CD1c-positive myeloid dendritic cell (primary cell): Measurements from ENCODE around the gene RTBDN.
A peak's percentile ranks its signal among the peaks of the same experiment; 100 is the strongest.

Experiments used
- DNase-seq: peaks from one replicate; pipeline ENCODE4 v3.0.0-alpha.2; 2016; ENCODE audit errors: extremely low spot score

RTBDN gene

DNA sequence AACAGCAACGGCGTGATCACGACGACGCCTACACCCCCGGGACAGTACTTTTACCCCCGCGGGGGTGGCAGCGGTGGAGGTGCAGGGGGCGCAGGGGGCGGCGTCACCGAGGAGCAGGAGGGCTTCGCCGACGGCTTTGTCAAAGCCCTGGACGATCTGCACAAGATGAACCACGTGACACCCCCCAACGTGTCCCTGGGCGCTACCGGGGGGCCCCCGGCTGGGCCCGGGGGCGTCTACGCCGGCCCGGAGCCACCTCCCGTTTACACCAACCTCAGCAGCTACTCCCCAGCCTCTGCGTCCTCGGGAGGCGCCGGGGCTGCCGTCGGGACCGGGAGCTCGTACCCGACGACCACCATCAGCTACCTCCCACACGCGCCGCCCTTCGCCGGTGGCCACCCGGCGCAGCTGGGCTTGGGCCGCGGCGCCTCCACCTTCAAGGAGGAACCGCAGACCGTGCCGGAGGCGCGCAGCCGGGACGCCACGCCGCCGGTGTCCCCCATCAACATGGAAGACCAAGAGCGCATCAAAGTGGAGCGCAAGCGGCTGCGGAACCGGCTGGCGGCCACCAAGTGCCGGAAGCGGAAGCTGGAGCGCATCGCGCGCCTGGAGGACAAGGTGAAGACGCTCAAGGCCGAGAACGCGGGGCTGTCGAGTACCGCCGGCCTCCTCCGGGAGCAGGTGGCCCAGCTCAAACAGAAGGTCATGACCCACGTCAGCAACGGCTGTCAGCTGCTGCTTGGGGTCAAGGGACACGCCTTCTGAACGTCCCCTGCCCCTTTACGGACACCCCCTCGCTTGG lies 42.1 kb downstream of the RTBDN start:
- DNase-seq: peak; percentile 83

DNA sequence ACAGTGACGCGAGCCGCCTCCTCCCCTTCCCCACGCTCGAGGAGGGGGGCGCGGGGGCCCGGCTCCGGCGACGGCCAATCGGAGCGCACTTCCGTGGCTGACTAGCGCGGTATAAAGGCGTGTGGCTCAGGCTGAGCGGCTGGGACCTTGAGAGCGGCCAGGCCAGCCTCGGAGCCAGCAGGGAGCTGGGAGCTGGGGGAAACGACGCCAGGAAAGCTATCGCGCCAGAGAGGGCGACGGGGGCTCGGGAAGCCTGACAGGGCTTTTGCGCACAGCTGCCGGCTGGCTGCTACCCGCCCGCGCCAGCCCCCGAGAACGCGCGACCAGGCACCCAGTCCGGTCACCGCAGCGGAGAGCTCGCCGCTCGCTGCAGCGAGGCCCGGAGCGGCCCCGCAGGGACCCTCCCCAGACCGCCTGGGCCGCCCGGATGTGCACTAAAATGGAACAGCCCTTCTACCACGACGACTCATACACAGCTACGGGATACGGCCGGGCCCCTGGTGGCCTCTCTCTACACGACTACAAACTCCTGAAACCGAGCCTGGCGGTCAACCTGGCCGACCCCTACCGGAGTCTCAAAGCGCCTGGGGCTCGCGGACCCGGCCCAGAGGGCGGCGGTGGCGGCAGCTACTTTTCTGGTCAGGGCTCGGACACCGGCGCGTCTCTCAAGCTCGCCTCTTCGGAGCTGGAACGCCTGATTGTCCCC lies 42.9 kb downstream of the RTBDN start, which contains the start of gene JUNB:
Gene JUNB (plus strand): TSS at position 142 of the 706 bp plus-strand sequence. CDS start 286 bp downstream, at position 428.
- DNase-seq: peak; percentile 99

DNA sequence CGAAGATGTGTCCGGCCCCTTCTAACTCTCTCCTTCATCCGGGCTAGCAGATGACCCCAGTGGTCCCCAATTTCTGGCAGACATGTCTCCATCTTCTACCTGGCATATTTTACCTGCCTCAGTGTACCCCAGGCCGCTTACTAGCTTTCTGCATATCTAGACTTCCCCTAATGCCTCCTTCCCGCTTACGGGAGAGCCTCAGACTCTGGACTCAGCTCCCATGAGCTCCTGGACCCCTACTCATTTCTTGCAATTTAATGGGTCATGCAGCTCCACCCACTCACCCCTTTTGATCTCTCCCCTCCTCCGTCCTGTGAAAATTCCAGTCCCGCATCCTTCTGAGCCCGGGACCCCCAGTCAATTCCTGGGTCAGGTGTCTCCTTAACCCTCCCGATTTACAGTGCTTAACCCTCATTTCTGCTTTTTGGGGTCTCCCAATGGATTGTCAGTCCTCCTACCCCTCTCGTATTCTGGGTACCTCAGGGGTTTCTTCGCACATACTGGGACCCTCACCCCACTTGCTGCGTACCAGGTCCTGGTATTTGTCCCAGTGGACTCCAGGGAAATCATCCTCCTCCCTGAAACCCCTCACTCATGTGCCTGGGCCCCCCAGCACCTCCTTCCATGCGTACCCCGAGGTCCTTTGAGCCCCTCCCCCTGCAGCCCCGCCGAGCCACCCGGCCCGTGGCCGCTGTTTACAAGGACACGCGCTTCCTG lies 43.6 kb downstream of the RTBDN start:
- DNase-seq: peak; percentile 44

DNA sequence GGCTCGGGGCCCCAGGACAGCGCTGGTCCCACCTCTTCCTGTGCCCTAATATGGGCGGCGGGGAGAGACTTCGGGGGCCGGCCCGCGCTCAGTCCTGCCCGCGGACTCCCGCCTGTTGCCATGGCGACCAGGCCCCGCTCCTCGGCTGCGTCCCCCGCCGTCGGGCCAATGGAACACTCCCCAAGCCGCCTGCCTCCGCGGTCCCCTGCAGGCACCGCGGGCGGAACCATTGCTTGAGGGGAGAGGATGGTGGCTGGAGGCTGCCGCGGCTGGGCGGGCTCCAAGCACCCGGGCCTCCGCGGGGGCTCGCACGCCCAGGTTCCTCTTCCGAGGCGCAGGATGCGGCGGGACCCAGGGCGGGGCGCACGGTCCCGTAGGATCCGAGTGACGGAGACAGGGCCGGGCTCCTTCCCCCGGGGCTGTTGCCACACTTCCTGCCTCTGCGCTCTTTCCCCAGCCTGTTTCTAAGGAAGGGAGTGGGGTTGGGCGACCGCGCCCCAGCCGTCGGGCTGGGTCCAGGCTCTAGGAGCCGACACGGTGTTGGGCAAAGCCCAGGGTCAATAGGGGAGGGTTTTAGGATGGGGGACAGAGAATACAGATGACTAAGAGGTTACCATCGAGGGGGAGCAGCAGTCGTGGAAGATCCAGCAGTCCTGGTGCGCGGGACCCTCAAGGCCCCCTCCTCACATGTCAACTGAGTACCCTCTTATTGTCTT lies 44.3 kb downstream of the RTBDN start:
- DNase-seq: peak; percentile 99

DNA sequence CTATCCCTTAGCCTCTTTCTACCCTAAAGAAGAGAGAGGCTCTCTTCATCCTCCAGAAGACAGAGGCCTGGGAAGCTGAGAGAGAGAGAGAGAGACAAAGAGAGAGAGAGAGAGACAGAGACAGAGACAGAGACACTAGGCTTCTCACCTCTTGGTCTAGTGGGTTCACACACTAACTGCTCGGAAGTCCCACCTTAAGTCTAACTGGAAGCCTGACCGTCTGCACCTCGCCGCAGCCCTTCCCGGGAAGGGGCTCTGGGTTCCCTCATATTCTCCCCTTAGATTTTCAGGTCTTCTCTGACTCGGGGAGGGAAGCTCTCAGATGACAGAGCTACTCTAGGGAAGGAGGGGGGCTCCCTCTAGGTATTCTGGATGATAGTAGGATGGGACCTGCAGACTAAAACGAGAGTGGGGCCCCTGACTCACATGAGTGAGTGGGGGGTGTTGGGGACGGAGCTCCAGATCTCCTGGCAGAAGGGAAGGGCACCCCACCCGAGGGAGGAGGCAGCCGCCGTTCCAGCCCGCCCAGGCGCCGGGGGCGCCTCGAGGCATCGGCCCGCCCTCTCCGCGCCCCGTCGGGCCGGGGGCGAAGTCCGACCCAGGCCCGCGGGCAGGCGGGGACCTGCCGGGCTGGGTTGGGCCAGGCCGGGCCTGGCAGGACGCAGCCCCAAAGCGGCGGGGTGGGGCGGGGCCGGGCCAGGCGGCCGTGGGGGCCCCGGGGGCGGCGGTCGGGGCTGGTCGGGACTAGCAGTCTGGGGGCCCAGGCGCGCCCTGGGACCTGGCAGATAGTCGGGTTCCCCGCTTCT lies 45.1 kb downstream of the RTBDN start:
- DNase-seq: no peak

DNA sequence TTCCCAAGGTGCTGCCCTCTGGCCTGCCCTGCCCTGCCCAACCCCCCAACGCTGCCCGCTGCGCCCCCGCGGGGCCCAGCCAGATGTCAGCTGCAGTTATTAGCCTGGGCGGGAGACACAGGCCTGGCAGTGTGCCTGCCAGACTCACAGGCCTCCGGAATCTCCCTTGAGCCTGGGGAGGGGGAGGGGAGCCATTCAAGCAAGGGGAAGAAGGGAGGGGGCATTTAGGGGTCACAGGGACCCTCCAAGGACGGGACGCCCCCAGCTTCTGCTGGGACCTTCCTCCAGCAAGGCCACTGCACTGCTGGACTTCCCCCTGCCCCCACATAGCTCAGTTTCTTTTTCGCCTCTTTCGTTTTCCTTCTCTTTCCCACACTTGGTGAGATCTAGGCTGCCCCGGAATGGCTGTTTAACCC lies 45.7 kb downstream of the RTBDN start:
- peak; percentile 84 for DNase-seq

DNA sequence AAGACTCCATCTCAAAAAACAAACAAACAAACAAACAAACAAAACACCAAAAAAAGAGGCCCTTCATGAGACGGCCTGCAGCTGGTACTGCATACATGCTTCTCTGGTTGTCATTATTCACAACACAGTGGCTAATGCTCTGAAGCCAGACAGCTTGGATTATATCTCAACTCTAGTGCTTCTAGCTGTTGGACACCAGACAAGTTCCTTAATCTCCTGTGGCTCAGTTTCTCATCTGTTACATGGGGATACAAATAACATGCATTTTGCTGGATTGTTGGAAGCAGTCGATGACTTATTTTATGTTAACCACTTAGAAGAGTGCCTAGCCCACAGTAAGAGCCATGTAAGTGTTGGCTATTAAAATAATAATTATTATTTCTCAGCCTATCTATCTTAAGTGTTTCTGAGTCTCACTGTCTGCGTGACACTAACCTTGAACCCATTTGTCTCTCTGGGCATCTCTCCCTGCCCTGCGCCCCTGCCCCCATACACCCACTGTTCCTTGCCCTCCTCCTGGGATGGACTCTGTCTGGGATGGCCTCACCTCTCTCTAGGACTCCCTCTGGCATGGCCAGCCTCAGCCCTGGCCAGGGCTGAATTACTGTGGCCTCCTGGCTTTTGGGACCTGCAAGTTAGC lies 46.2 kb downstream of the RTBDN start:
- DNase-seq: peak; percentile 21

DNA sequence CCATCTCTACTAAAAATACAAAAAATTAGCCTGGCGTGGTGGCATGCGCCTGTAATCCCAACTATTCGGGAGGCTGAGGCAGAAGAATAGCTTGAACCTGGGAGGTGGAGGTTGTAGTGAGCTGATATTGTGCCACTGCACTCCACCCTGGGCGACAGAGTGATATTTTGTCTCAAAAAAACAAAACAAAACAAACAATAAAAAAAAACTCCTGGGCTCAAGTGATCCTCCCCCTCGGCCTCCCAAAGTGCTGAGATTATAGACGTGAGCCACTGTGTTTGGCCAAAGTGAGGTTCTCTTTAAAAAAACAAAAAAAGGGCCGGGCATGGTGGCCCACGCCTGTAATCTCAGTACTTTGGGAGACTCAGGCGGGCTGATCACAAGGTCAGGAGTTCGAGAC lies 46.9 kb downstream of the RTBDN start:
- DNase-seq: no peak

DNA sequence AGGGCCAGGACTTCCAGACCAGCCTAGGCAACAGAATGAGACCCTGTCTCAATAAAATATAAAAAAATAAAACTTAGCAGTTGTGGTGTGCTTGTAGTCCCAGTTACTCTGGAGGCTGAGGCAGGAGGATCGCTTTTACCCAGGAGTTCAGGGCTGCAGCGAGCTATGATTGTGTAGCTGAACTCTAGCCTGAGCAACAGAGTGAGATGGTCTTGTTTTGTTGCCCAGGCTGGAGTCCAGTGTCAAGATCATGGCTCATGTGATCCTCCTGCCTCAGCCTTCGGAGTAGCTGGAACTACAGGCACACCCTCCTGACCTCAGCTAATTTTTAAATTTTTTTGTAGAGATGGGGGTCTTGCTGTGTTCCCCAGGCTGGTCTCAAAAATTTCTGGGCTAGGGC lies 47.4 kb downstream of the RTBDN start:
- DNase-seq: peak; percentile 33

DNA sequence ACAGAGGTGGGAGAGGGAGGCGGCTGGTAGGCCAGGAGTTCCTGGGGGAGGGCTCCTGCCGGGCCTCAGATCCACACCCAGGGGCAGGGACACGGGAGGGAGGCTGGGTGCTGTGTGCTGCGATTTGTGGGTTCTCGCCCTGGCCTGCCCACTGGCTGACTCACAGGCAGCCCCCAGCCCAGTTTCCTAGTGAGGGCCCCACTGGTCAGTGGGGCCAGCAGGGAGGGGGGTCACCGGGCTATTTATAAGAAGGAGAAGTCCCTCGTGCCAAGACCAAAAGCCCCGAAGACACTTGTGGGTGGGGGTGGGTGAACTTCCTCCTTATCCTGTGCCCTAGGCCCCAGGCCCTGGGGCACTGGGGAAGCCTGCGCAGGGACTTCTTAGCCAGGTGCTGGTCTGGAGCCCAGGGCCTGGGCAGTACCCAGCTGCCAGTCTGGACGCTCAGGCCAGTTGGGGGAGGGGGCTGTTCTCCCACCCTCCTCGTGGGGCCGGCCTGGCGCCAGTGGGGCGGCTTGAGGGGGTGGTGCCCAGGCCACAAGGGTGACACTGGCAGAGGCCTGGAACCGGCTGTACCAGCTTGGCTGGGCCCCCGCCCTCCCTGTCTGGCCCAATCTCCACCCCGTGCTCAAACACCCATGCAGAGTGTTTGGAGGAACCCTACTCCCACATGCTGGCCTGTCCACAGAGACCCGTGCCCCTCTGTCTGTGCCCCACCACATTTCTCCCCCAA lies 48.1 kb downstream of the RTBDN start:
- DNase-seq: peak; percentile 95

DNA sequence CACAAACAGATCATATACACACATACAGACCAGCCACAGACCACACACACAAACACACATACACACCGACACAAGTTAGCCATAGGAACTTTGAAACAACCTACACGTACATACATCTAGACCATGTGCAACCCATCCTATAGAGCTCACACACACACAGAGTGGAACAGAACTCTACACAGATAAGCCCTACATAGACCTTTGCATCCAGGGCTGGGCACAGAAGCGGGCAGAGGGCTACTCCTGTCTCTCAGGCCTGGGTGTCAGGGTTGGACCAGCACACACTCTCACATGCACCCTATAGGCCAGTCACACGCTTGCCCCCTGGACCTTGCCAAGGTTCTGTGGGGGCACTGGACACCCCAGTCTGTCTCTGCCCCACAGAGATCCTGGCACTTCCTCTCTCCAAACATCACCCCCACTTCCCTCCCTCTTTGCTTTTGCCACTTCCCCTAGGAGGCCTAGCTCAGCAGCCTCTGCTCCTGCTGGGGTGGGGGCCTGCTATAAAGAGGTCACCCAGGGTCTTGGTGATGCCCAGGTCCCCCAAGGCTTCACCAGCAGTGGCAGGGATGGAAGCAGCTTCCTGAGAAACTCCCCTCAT lies 48.8 kb downstream of the RTBDN start:
- DNase-seq: peak; percentile 77

DNA sequence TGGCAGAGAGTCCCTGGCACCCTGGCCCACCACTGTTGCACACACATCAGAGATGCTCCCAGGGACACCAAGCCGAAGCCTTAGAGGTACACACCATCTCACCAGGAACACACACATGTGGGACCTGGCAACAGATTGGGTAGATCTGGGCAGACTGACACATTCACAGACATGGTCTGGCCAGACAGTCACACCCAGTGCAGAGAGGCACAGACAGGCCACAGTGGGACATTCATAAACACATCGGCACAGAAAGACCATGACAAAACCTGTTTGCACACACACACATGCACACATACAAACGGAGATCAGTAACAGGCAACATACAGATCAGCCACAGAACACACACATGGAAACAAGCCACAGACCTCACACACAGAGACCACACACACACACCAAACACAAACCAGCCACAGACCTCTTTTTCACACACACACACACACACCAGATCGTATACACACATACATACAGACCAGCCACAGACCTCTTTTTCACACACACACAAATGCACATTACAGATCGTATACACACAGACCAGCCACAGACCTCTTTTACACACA lies 49.4 kb downstream of the RTBDN start:
- peak; percentile 33 for DNase-seq

DNA sequence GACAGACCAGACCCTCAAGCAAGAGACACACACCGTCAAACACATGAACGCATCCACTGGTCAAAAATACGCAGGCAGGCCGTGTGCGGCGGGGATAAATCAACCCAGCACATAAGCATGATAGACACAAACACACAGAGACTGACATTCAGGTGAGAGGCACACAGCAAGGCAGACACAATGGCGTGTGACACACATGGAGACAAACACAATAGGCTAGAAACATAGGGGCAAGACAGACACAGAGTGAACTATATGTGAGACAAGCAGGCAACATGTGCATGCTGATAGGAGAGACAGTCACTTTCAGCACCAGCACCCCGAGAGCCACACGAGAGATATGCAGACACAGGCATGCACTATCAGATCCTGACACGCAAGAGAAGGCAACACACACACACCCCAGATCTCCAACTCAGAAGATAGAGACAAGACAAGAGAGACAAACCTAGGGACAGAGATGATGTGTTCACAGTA lies 49.9 kb downstream of the RTBDN start:
- peak; percentile 18 for DNase-seq

DNA sequence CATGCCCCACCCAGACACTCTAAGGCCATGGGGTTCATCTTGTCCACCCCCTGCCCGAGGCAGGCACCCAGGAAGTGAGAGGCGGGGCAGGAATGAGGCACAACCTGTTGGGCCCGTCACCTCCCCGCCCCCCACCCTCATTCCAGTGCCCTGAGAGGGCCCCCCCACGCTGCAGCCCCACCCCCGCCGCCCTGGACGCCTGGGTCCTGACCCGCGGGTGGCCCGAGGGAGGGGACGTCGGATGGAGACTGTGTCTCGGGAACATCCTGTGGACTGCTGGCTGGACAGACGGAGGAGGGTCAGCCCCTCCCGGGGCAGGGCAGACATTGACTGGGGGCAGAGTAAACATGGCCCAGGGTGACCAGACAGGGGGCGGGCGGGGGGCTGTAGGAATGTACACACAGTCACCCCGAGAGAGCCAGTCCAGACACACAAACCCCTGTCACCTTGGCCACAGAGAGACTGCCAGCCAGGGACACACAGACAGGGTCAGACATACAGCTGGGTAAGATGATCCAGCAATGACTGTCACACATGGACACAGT lies 50.5 kb downstream of the RTBDN start:
- peak; percentile 58 for DNase-seq

DNA sequence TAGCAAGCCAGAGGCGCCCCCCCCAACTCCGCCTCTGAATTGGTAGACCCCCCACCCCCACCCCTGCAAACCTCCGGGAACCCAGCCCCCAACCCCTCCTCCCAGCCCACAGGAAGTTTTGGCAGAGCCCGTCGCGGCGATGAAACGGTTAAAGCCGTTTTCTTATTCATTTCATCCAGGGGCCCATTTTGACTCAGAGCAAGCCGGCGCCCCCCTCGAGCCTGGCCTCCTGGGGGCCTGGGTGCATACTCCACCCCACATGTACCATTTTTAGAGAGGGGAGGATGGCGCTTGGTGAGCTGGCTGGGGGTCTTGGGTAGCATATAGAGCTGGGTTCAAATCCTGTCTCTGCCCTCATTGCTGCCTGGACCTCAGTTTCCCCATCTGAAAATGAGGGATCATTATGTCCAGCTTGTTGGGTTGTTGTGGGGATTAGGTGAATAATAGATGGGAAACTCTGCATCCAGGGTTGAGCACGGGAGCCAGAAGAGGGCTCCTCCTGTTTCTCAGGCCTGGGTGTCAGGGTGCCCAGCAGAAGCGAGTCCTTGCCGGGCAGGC lies 51.0 kb downstream of the RTBDN start:
- peak; percentile 20 for DNase-seq

DNA sequence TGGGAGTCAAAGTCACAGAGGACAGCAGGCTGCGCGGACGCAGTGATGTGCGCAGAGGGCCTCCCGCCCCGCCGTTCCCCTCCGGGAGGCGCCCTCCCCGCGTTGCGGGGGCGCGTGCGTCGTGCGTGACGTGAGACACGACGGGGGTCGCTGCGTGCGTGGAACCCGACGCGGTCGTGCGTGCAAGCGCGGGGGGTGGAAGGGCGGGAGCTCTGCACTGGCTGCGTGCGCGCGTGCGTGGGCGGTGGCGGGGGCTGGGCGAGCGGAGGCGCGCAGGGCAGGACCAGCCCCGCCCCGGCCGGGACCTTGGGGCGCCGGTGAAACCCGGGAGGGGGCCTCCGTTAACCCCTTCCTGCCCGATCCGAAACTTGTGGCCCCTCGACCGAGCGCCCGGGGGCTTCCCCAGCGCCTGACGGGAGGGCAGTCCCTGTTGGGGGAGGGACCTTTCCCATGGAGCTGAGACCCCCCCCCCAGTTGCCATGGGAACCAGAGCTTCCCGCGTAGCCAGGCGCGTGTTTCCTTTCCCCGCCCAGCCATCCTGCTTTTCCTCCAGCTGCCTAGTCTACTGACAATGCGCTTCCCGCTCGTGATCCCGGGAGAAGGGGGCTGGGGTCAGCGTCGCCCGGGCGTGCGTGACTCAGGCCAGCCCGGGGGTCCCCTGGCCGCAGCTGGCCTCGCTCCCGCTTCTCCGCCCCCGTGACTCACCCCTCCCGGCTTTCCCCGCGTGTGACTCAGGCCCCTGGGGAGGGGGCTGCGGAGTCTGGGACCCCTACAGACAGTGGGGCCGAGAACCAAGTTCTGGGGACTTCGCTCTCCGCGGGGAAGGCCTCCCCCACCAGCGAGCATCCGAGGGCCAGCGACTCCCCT lies 51.7 kb downstream of the RTBDN start:
- peak; percentile 96 for DNase-seq

DNA sequence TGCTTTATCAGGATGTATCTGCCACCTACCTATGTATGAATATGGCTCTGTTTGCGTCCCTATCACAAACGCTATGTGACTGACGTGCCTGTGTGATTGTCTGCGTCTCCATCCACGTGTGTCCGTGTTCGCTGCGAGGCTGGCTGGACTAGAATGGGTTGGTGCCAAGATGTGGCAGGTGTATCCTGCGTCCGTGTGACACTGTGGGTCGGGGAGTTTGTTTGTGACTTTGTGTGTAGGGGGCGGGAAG lies 52.3 kb downstream of the RTBDN start:
- no peak for DNase-seq
